ENCODE data around the gene IMMP2L. TPM values are rescaled to one million over a fixed set of nuclear protein-coding genes. Genes with fewer than 3 reads are reported as not detected.

IMMP2L gene
- total RNA-seq, 1 donor from 2014 or later = 11.2 TPM

GRCh38 chr7:111190804-111191203 lies 371.5 kb downstream of the IMMP2L start:
- no peak for DNase-seq (ENCODE audit: low spot score)

DNA sequence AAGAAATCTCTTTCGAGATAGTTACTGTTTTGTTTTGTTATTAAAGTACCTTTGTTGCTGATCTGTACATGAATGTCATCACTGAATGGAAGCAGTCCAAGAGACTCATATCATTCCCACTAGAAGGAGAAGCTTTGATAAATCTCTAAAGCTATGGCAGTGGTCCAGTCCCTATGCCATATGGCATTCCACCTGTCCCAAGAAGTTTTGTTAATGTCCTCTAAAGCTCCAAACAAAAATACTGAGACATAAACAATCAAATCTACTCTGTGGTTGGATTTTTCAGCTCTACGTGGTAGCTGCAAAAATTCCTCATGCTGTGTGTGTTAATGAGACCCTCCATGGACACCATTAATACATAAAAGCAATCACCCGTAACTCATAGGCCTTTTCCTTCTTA lies 377.3 kb downstream of the IMMP2L start:
- Mint-ChIP-seq H3K27me3 (ENCODE audit: unreplicated experiment) (no peaks in the 10 kb centered on the region), H3K36me3 (ENCODE audit: low read depth, unreplicated experiment) (no peaks in the 10 kb centered on the region), H3K4me1 (ENCODE audit: unreplicated experiment) (no peaks in the 10 kb centered on the region), H3K9me3 (ENCODE audit: unreplicated experiment) (no peaks in the 10 kb centered on the region), H3K27ac (ENCODE audit: unreplicated experiment) (no peak overlapping the region), H3K4me3 (ENCODE audit: unreplicated experiment) (no peak overlapping the region)
- DNase-seq (ENCODE audit: low spot score) = no peak
- no peak for TF ChIP-seq CTCF (IDR thresholded peaks at IDR 0.05; ENCODE audit: unreplicated experiment)

More at GRCh38 chr7:111190804-111191203, 371.5 kb downstream of the IMMP2L start:
- Mint-ChIP-seq H3K4me3 (ENCODE audit: unreplicated experiment) (no peak overlapping the region), H3K36me3 (ENCODE audit: low read depth, unreplicated experiment) (no peaks in the 10 kb centered on the region), H3K9me3 (ENCODE audit: unreplicated experiment) (no peaks in the 10 kb centered on the region), H3K4me1 (ENCODE audit: unreplicated experiment) (peaks cover 8% of the 10 kb centered on the region), H3K27me3 (ENCODE audit: unreplicated experiment) (no peaks in the 10 kb centered on the region), H3K27ac (ENCODE audit: unreplicated experiment) (no peak overlapping the region)
- TF ChIP-seq CTCF (IDR thresholded peaks at IDR 0.05; ENCODE audit: unreplicated experiment) = no peak

GRCh38 chr7:111183321-111183720 lies 379.0 kb downstream of the IMMP2L start:
- no peak overlapping the region for H3K27ac Mint-ChIP-seq (ENCODE audit: unreplicated experiment)
- TF ChIP-seq CTCF (IDR thresholded peaks at IDR 0.05; ENCODE audit: unreplicated experiment) = no peak
- no peaks in the 10 kb centered on the region for H3K4me1 Mint-ChIP-seq (ENCODE audit: unreplicated experiment)

DNA sequence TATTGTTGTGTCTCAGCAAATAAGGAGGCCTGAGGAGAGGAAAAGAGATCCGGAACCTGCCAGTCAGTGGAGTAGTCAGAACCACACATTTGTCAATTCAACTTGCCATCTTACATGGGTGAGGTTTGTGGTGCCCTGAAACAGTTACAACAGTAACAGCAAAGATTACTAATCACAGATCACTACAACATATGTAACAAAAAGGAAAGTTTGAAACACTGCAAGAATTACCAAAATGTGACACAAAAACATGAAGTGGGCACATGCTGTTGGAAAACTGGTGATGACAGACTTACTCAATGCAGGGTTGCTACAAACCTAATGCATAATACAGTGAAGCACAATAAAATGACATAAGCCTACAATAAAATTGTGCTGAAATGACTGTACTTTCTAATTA lies 382.0 kb downstream of the IMMP2L start:
- no peaks in the 10 kb centered on the region for H3K9me3 Mint-ChIP-seq (ENCODE audit: unreplicated experiment)
- no peak for DNase-seq (ENCODE audit: low spot score)
- no peaks in the 10 kb centered on the region for H3K27me3 Mint-ChIP-seq (ENCODE audit: unreplicated experiment)
- H3K4me3 Mint-ChIP-seq (ENCODE audit: unreplicated experiment) = no peak overlapping the region
- TF ChIP-seq CTCF (IDR thresholded peaks at IDR 0.05; ENCODE audit: unreplicated experiment) = no peak
- no peak overlapping the region for H3K27ac Mint-ChIP-seq (ENCODE audit: unreplicated experiment)
- no peaks in the 10 kb centered on the region for H3K4me1 Mint-ChIP-seq (ENCODE audit: unreplicated experiment)
- no peaks in the 10 kb centered on the region for H3K36me3 Mint-ChIP-seq (ENCODE audit: low read depth, unreplicated experiment)

More at GRCh38 chr7:111183321-111183720, 379.0 kb downstream of the IMMP2L start:
- Mint-ChIP-seq H3K27me3 (ENCODE audit: unreplicated experiment) (no peaks in the 10 kb centered on the region), H3K4me3 (ENCODE audit: unreplicated experiment) (no peak overlapping the region), H3K9me3 (ENCODE audit: unreplicated experiment) (no peaks in the 10 kb centered on the region), H3K36me3 (ENCODE audit: low read depth, unreplicated experiment) (no peaks in the 10 kb centered on the region)
- no peak for DNase-seq (ENCODE audit: low spot score)

DNA sequence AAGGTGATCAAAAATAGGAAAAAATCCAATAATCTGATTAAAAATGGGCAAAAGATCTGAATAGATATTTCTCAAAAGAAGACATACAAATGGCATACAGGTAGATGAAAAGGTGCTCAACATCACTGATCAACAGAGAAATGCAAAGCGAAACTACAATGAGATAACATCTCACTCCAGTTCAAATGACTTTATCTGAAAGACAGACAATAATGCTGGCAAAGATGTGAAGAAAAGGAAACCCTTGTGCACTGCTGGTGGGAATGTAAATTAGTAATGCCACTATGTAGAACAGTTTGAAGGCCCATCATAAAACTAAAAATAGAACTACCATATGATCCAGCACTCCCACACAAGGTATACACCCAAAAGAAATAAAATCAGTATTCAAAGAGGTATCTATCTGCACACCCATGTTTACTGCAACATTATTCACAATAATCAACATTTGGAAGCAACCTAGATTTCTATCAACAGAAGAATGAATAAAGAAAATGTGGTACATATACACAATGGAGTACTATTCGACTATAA lies 386.3 kb downstream of the IMMP2L start:
- TF ChIP-seq CTCF (IDR thresholded peaks at IDR 0.05; ENCODE audit: unreplicated experiment) = no peak
- Mint-ChIP-seq H3K9me3 (ENCODE audit: unreplicated experiment) (no peaks in the 10 kb centered on the region), H3K4me1 (ENCODE audit: unreplicated experiment) (no peaks in the 10 kb centered on the region), H3K27ac (ENCODE audit: unreplicated experiment) (no peak overlapping the region), H3K27me3 (ENCODE audit: unreplicated experiment) (no peaks in the 10 kb centered on the region), H3K36me3 (ENCODE audit: low read depth, unreplicated experiment) (no peaks in the 10 kb centered on the region), H3K4me3 (ENCODE audit: unreplicated experiment) (no peak overlapping the region)
- no peak for DNase-seq (ENCODE audit: low spot score)
